ENCODE measurements around the gene TST.

Gene TST

DNA sequence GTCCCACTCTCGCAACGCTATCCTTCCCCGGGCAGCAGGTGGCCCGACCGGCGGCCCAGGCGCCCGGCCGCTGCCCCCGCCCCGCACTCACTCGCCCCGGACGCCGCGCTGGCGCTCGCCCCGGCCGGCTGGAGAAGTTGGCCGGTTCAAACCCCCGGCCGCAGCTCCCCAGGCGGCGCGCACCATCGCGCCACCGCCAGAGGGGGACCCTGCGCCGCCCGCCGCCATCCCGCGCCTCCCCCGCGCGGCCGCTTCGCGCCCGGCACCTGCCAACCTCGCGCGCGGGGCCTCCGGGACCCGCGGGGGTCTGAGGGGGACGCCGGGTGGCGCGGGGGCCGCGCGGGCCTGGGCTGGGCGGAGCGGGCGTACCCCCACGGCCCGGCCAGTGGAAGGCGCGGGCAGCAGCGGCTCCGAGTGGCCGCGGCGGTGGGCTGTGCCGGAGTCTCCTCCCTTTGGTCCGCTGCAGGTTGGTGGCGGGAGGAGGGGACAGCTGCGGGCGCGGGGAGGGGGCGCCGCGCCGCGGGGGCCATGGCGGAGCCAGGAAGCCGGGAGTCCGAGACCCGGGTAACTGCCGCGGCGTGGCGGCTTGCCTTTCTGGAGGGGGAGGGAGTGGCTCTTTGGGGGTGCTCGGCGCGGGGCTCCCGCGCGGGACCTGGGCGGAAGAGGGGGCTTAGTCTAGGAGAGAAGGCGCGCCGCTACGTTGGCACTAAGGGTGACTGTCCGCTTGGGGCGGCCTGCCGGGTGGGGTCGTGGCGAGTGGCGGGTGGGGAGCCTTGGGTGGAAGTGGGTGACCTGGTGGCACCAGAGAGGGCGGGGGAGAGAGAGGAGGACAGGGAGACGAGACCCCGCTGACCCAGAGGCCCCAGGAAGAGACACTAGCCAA lies at the start of gene TST, which contains the start of gene MPST:
TSS of gene TST (minus strand) at position 139 of the 883 bp plus-strand sequence. CDS start 715 bp downstream, outside the sequence.
TSS of gene MPST (plus strand) at position 434 of the 883 bp plus-strand sequence. CDS start at position 529, 95 bp downstream.
- peak; percentile 19 to 33 for DNase-seq

- DNase-seq: no peak
Measured at GRCh38 chr22:37068859-37069258, 49.6 kb upstream of the TST start.

GRCh38 chr22:37067428-37067827 lies 48.2 kb upstream of the TST start:
- no peak for DNase-seq

DNA sequence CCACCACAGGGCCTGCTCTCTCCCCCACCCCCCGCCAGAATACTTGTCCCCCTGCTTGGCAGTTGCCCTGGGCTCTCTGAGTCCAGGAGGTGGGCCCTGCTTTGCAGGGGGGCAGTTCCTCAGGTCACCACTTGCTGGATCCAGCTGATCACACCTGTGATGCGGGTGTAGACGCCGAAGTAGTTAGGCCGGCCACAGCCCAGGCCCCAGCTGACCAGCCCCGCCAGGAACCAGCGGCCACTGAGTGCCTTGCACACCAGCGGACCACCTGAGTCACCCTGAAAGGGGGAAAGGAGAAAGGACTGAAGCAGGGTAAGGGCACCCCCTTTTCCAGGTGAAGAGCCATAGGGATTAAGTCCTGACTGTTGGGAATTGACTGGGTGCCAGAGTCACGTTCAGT lies 46.7 kb upstream of the TST start:
- no peak for DNase-seq

DNA sequence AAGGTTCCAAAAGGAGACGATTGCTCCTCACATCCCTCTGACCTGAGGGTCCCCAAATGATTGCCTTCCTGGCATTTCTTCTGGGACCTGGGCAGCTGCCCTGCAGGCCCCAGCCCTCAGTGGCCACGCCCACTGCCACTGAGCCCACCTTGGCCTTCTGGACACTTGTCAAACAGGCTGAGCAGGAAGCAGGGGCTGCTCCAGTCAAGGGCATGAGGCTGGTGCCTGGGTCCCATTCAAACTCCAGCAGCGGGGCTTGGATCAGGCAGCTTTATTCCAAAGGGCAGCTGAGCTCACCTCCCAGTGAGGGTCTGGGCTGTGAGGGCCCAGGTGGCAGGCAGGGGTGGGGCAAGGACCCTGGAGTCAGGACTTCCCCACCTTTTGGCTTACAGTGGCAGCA lies 45.9 kb upstream of the TST start:
- no peak for DNase-seq

GRCh38 chr22:37064553-37064952 lies 45.3 kb upstream of the TST start:
- DNase-seq: no peak

DNA sequence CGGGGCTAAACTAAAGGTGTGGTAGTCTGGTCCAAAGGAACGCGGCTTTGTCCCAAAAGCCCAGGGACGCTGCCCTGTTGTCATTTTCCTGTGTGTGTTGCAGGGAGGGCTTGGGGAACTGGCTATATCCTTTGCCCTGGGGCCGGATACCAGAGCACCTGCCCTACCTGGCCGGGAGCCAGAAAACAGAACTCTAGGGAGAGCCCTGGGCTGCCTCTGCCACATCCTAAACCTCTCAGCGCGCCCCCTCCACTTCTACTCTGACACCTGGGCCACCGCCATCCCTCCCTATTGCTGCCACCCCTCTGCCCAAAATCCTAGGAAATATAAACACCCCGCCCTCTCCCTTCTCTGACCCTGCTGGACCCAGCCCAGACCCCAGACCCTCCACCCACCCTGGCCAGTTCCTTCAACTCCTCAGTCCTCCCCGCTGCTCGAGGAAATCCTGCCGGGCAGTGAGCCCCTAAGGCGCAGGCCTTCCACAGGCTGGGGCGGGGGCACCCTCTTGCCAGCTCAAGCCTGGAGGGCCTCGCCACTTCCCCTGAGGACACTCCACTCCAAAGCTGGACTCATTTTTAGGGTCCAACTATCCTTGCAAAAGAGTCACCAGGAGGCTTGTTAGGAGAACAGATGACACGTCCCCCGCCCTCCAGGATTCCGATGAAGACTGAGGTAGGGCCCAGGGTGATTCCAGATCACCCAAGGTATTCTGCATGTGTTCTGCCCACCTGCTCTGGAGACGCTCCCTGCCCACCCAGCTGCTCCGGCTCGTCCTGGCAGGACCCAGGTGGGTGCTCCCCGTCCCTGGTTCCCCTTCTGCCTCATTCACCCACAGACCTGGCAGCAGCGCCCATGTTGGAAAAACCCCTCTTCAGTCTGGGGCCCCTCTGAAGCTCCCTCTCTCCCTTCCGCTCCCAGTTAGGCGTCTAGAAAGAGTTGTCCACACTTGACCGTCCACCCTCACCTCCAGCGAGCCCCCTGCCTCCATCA lies 44.5 kb upstream of the TST start:
- DNase-seq: no peak

GRCh38 chr22:37062702-37063381 lies 43.6 kb upstream of the TST start:
- no peak for DNase-seq

- DNase-seq: no peak
Measured at GRCh38 chr22:37062376-37062675, 43.1 kb upstream of the TST start.

DNA sequence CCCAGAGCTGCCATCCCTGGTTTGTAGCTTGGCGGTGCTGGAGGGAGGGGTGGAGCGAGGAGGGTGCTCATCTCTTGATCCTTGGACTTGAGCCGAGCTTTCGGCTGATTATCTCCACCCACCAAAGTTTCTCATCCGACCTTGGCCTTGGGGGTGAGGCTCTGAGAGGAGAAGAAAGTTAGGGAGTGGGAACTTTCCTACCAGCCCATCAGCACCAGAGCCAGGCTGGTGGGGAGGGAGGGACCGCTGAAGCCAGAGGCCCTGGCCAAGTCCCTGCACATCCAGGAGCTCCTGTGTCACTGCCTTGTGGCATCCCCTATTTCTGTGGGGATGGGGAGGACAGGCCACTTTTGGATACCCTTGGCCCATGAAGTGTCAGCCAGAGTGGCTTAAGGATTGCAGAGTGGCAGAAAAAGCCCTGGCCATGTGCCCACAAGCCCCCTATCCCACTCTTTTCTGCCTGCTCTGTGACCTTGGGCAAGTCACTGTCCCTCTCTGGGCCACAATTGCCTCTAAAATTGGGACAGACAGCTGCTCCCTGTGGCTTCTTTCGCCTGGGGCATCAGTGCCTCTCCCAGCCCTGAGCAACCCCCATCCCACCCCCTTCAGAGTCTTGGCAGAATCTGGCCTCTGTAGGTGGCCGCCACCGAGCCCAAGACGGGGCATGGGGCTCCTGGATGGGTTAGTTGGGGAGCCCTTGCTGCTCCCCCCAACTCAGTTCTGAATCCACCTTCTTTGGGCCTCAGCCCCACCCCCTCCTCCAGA lies 42.5 kb upstream of the TST start:
- DNase-seq: no peak

- peak; percentile 48 to 56 for DNase-seq
Measured at GRCh38 chr22:37060801-37061610, 41.8 kb upstream of the TST start.

DNA sequence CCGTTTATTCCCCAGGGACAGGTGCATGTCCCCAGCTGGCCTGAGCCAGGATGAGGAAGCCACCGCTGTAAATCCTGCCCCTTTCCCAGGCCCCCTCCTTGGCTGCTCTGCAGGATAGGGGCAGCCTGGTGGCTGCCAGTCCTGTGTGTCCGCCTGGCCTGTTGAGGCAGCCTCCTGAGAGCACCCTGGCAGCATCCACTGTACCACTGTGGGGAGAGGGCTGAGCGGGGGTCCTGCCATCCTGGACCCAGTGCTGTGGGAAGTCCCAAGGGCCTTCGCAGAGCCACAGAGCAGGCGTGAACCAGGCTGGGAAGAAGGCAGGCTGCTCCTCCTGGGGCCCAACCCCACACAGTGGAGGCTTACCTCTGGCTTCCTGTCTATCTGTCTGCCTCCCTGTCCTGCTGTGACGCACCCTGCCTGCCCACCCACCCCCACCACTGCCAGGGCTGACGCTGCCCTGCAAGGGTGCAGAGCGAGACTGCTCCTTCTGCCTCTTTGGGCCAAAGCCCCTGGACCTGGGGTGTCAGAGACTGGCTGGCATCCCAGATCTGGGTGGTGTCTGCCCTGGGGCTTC lies 40.7 kb upstream of the TST start:
- no peak for DNase-seq

- no peak for DNase-seq
Measured at GRCh38 chr22:37058917-37059701, 39.9 kb upstream of the TST start.

- DNase-seq: no peak
Measured at GRCh38 chr22:37057796-37058510, 38.7 kb upstream of the TST start.

DNA sequence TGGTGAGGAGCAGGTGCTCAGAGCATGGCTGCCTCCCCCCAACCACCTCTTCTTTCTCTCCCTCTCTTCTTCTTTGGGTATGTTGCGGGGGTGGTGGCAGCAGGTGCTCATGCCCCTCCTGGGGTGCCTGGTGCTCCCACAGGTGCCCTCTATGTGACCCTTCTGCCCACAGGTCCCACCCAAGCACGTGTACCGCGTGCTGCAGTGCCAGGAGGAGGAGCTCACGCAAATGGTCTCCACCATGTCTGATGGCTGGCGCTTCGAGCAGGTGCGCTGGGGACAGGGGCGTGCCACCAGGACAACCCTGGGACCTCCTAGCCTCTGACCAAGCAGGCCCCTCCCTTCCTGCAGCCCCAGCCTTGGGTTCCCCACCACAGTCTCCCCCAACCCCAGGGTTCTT lies 38.0 kb upstream of the TST start:
- DNase-seq: no peak

DNA sequence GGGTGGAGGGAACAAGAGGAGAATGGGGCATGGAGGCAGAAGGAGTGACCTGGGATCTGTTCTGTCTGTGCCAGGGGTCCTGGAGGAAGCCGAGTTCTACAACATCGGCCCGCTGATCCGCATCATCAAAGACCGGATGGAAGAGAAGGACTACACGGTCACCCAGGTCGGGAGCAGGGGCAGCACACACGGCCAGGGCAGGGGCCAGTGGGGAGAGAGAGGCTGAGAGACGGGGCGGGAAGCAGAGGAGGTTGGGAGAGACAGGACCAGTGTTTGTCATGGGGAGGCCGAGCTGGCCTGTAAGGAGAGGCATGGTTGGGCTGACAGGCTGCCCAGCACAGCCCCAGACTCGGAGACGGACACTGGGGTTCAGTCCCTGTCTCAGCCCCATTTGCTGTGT lies 37.0 kb upstream of the TST start:
- no peak for DNase-seq

- no peak for DNase-seq
Measured at GRCh38 chr22:37054600-37055365, 35.5 kb upstream of the TST start.

GRCh38 chr22:37054056-37054395 lies 34.8 kb upstream of the TST start:
- no peak for DNase-seq
